Psoas muscle (tissue), 8 donors: Measurements from ENCODE around the gene DIPK1B. TPM values are rescaled to one million over a fixed set of nuclear protein-coding genes. Genes with fewer than 3 reads are reported as not detected.

Source experiments
- ATAC-seq, 4 donors: fragments of 200-7000 bp; cut with Tn5 transposase; one replicate each; pipeline ENCODE4 v1.9.1; 2020; ENCODE audit warnings: moderate library complexity in 3 of 4, mild to moderate bottlenecking in 2 of 4
- DNase-seq, 2 donors: peaks; one replicate each; pipeline ENCODE4 v3.0.0-alpha.2; 2020
- H3K27ac ChIP-seq: fragments of 200-600 bp; one replicate; pipeline ENCODE4 v1.8.0; 2022
- H3K27me3 ChIP-seq, 3 donors: fragments of 200-600 bp in 1 of 3; one replicate each; pipeline versions ENCODE4 v1.6.1 to v1.8.0; 2013 to 2022; ENCODE audit warnings: low read length in 2 of 3, mild to moderate bottlenecking in 2 of 3, moderate library complexity in 1 of 3; ENCODE audit not compliant: insufficient read depth in 3 of 3
- H3K36me3 ChIP-seq, 2 donors: fragments of 200-600 bp in 1 of 2; one replicate each; pipeline versions ENCODE4 v1.6.1 to v1.8.0; 2013 to 2022; ENCODE audit warnings: low read depth in 1 of 2, mild to moderate bottlenecking in 1 of 2, moderate library complexity in 1 of 2; ENCODE audit not compliant: insufficient read depth in 1 of 2
- H3K4me1 ChIP-seq: fragments of 200-600 bp; one replicate; pipeline ENCODE4 v1.8.0; 2022
- H3K4me3 ChIP-seq: fragments of 200-600 bp; one replicate; pipeline ENCODE4 v1.8.0; 2022; ENCODE audit warnings: mild to moderate bottlenecking
- H3K9me3 ChIP-seq: fragments of 200-600 bp; one replicate; pipeline ENCODE4 v1.8.0; 2022
- WGBS, 3 donors: extraction: QIAGEN DNeasy Blood & Tissue Kit; methylation state at CpG; one replicate each; pipeline versions ENCODE4 v1.1.6 to v1.1.7; 2013; 5-methylcytosine and 5-hydroxymethylcytosine counted together
- intact Hi-C, 2 donors: fragments of 100-400 bp; cut with DNase I; formaldehyde crosslinking; loops; one replicate each; pipeline versions ENCODE4 v1.11.0 to v1.14.2; 2022
- polyA plus RNA-seq, 3 donors: library from polyadenylated mRNA; stranded (reverse); fragments of 200-250 nt; gene quantifications; one replicate each; pipeline ENCODE4 v1.2.3, GENCODE V29; 2013
- total RNA-seq, 4 donors: library from RNA; stranded (reverse); fragmentation: NEBNext Ultra II Directional in 2 of 4; extraction: Animal tissue kit (Norgen Biotek cat#: 25700) in 2 of 4; gene quantifications; one replicate each; pipeline versions ENCODE4 v1.2.1 to v1.2.4, GENCODE V29; 2021 to 2023
- TF ChIP-seq, protein P1 (sequence below): fragments of 200-600 bp; IDR thresholded peaks from one replicate; pipeline ENCODE4 v1.8.0; 2022; ENCODE audit warnings: antibody characterized with exemption
- donor health status: healthy with polysubstance abuse.
- donor health status: DM: no; HTN: no; CAD: no; lungs with moderate emphysema.
- donor health status: Bipolar disorder and iron deficiency.
- donor health status: healthy.
- donor health status: DM: yes; HTN: yes; CAD: no.
- donor health status: DM: no; HTN: no; CAD: no.
- donor health status: DM: no; HTN: no; CAD: no.
- donor health status: DM: yes; HTN: yes; CAD: no.

Gene DIPK1B
- total and polyA plus RNA-seq, 7 donors, result 1.4 to 5.3 (median 2.4) TPM

DNA sequence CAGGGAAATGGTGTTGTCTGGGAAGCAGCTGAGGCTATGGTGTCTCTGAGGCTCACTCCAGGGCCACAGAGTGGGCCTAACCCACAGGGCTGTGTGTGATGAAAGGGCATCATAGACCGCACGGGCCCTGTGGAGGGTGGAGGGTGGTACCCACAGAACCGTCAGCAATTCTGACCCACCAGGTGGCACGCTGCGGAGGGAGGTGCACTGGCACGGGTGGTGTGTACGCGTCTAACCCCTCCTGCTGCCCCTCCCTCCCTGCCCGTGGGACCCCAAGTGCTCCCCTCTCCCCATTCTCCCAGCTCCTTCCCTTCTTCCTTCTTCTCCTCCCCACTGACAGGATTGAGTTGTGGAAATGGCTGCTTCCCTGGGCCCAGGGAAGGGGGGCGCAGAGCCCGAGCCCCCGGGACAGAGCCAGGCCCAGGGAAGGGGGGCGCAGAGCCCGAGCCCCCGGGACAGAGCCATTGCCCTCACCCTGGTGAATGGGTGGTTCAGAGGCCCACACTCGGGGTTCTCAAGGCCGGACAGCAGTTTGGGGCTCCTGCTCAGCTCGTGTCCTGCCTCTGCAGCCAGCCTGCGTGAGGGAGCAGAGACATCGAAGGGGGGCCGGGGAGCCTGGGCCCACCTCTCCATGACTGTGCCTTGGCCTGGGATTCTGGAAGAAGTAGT lies 23.6 kb downstream of the DIPK1B start:
- WGBS, 3 donors, result 78 to 87% (median 87%) methylated on average over 19 to 21 of the region's 21 CpGs
- Histone ChIP-seq H3K4me1 (no peaks in the 10 kb centered on the region), H3K27me3 (peaks cover 0 to 9% (median 5%) of the 10 kb centered on the region in 3 donors), H3K9me3 (no peaks in the 10 kb centered on the region), H3K27ac (no peak overlapping the region), H3K4me3 (no peak overlapping the region), H3K36me3 (no peaks in the 10 kb centered on the region)
- intact Hi-C loops, result no loop called here
- TF ChIP-seq, protein P1, sequence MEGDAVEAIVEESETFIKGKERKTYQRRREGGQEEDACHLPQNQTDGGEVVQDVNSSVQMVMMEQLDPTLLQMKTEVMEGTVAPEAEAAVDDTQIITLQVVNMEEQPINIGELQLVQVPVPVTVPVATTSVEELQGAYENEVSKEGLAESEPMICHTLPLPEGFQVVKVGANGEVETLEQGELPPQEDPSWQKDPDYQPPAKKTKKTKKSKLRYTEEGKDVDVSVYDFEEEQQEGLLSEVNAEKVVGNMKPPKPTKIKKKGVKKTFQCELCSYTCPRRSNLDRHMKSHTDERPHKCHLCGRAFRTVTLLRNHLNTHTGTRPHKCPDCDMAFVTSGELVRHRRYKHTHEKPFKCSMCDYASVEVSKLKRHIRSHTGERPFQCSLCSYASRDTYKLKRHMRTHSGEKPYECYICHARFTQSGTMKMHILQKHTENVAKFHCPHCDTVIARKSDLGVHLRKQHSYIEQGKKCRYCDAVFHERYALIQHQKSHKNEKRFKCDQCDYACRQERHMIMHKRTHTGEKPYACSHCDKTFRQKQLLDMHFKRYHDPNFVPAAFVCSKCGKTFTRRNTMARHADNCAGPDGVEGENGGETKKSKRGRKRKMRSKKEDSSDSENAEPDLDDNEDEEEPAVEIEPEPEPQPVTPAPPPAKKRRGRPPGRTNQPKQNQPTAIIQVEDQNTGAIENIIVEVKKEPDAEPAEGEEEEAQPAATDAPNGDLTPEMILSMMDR, result no peak
- DNase-seq (no peak), ATAC-seq (no peak)

DNA sequence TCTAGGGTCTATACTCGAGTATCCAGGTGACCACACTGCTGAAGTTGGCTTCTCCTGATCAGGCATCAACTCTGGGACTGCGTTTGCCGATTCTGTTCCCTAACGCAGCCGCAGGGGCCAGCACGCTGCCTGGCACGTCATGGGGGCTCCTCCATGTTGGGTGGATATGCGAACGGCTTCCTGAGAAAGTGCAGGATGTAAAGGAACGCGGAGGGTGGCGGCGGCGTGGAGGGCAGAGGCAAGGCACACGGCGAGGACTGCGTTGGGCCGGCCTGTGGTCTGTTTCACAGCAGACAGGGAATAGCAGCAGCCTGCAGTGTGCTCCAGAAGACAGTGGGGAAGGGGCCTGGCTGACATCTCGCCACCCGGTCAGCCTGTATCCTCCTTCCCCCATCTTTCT lies 26.6 kb downstream of the DIPK1B start:
- intact Hi-C loops, result no loop called here
- Histone ChIP-seq H3K27me3 (peaks cover 0 to 39% (median 16%) of the 10 kb centered on the region in 3 donors), H3K9me3 (no peaks in the 10 kb centered on the region), H3K27ac (no peak overlapping the region), H3K4me1 (no peaks in the 10 kb centered on the region), H3K4me3 (no peak overlapping the region), H3K36me3 (no peaks in the 10 kb centered on the region)
- TF ChIP-seq, protein P1, result no peak
- DNase-seq, result no peak
- ATAC-seq, result no peak
- 86 to 88% (median 87%) methylated on average over 20 of the region's 20 CpGs for WGBS, 3 donors

DNA sequence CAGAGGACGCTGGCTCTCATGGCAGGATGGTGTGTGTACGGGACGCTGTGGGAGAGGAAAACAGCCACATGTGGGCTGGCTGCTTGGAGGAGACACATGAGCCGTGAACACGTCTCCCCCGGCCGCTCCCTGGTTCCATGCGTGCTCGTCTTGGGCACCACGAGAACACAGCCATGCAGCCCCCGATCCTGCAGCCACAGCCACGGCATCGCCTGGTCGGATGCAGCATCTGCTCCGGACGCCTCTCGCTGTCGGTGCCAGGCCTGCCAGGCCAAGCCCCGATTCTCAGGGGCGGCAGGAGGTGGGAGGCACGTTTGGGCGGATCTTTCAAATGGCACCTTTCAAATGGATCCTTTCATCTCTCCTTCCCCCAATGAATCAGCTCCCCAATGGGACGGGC lies 27.1 kb downstream of the DIPK1B start:
- WGBS, 3 donors, result 66 to 67% (median 66%) methylated on average over 23 of the region's 23 CpGs
- ATAC-seq (no peak), DNase-seq (no peak)
- Histone ChIP-seq H3K4me3 (no peak overlapping the region), H3K27me3 (peaks cover 0 to 45% (median 16%) of the 10 kb centered on the region in 3 donors), H3K9me3 (no peaks in the 10 kb centered on the region), H3K36me3 (no peaks in the 10 kb centered on the region), H3K27ac (no peak overlapping the region), H3K4me1 (no peaks in the 10 kb centered on the region)
- TF ChIP-seq, protein P1, result no peak
- intact Hi-C loops, result no loop called here

DNA sequence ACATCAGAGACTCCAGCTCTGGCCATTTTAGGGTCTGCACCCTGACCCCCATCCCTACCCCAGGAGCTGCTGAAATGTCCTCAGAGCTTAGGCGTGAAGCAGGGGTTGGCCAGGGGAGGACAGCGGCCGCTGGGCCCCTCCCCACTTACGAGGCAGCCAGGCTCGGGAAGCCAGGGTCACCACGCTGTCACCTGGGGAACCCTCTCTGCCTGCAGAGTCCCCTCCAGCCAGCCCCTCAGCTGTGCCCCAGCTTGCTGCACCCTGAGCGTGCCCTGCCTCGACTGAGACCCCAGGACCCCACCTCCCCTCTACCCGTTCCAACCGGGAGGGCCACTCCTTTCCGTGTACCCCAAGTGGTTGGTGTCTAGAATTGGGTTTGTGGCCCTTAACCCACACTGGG lies 27.7 kb downstream of the DIPK1B start:
- DNase-seq, result no peak
- Histone ChIP-seq H3K9me3 (no peaks in the 10 kb centered on the region), H3K27me3 (peaks cover 0 to 45% (median 16%) of the 10 kb centered on the region in 3 donors), H3K4me3 (no peak overlapping the region), H3K27ac (no peak overlapping the region), H3K36me3 (no peaks in the 10 kb centered on the region), H3K4me1 (no peaks in the 10 kb centered on the region)
- intact Hi-C loops, result no loop called here
- 74 to 79% (median 76%) methylated on average over 10 to 11 of the region's 11 CpGs for WGBS, 3 donors
- ATAC-seq, result no peak
- TF ChIP-seq, protein P1, result no peak

DNA sequence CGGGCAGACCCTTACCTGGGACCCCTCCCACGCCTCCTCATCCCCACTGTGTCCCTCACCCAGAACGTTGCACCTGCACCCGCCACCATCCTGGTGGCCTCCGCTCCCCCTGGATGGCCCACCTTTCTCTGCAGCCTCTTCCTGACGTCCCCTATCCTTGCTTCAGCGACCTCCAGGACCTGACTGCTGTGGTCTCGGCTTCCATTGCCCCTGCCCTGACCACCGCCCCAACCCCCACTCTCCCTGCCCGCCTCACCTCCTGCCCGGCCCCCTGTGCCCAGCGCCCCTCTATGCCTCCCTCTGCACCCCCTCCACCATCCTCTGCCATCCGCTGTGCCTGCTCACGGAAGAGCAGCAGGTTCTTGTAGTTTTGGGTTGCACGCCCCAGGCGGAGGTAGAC lies 28.1 kb downstream of the DIPK1B start:
- intact Hi-C loops, result no loop called here
- ATAC-seq (no peak), DNase-seq (no peak)

More for the DNA sequence above, 28.1 kb downstream of the DIPK1B start:
- Histone ChIP-seq H3K4me3 (no peak overlapping the region), H3K9me3 (no peaks in the 10 kb centered on the region), H3K36me3 (no peaks in the 10 kb centered on the region), H3K27me3 (peaks cover 0 to 45% (median 16%) of the 10 kb centered on the region in 3 donors), H3K4me1 (no peaks in the 10 kb centered on the region), H3K27ac (no peak overlapping the region)
- TF ChIP-seq, protein P1, result no peak
- WGBS, 3 donors, result 80 to 86% (median 82%) methylated on average over 14 to 16 of the region's 16 CpGs
